SK-N-DZ (cell line): ENCODE data around the gene SPOCK1.

Experiments used
- DNase-seq: peaks from one replicate; pipeline ENCODE4 v3.0.0-alpha.2; 2015; ENCODE audit warnings: low spot score

Gene SPOCK1

DNA sequence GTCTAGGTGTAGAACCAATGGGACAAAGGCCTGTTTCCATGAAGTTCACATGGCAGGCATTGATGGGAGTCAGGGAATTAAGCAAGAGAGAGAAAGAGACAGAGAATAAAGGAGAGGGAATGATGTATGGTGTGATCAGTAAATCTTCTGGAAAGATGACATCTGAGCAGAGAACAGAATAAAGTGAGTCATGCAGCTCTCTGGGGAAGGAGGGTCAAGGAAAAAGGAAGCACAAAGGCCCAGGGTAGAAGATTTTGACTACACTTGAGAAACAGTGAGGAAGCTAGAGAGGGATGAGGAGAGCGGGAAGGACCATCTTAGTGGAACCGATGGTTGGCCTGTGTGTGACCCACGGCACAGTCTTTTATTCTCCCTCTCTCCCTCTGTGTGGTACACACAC, 425.9 kb downstream of the SPOCK1 start:
- no peak for DNase-seq

GRCh38 chr5:137072361-137073115, 426.6 kb downstream of the SPOCK1 start:
- no peak for DNase-seq

GRCh38 chr5:137071931-137072330, 427.2 kb downstream of the SPOCK1 start:
- no peak for DNase-seq

DNA sequence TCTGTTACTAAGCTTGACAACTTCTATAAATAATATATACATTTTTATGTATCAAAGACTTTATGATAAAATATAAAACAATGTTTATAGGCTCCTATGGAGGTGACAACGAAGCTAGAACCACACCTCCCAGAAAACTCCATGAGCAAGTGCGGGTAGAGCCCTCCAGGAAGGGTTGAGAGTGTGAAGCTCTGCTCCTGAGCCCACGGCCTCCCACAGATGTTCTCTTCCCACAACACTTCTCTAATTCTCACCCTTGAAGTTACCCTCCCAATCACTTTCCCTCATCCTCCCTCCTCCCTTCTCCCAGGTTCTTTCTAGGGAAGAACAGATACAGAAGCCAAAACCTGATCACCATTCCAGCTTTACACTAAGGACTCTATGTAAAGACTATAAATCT, 427.6 kb downstream of the SPOCK1 start:
- no peak for DNase-seq

DNA sequence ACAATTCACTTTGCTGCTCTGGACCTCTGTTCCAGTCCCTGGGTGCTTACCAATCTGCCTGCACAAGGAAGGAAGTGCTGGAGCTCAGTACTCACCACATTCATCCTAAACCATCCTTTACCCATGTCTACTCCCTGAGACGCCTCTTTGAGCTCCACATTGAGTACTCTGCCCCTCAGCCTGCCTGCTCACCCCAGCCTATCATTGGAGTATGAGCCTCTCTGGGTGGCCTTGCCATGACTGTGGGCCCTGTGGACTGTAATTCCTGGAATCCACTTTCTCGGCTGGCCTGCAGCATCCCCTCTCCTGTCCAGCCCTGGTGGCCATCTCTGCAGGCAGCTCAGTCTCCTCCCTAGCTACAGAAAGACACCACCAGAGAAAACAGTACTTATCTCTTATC, 428.6 kb downstream of the SPOCK1 start:
- DNase-seq: no peak

DNA sequence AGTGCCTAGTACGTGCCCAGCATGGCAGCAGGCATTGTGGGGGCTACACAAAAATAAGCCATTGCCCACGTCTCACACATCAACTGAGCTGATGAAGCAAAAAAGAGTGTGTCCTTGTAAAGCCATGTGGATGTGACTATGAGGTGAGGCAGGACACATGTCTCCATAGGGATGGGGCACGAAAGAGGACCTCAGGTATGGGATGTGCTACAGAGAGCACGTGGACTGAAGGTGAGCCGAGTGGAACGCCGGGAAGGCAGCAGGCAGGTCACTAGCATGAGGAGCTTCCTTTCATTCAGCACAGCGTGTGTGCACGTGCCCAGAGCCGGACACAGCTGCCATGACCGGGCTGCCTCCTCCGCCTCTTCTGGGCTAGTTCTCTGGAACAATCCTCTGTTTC, 429.8 kb downstream of the SPOCK1 start:
- DNase-seq: no peak

GRCh38 chr5:137061382-137061781, 437.7 kb downstream of the SPOCK1 start:
- no peak for DNase-seq

- DNase-seq: no peak
These were observed 441.0 kb downstream of the SPOCK1 start for GRCh38 chr5:137058089-137058488.

- no peak for DNase-seq
These were observed 442.4 kb downstream of the SPOCK1 start for GRCh38 chr5:137056676-137057075.

GRCh38 chr5:137055271-137055872, 443.8 kb downstream of the SPOCK1 start:
- DNase-seq: no peak

GRCh38 chr5:137054792-137055191, 444.3 kb downstream of the SPOCK1 start:
- DNase-seq: no peak

DNA sequence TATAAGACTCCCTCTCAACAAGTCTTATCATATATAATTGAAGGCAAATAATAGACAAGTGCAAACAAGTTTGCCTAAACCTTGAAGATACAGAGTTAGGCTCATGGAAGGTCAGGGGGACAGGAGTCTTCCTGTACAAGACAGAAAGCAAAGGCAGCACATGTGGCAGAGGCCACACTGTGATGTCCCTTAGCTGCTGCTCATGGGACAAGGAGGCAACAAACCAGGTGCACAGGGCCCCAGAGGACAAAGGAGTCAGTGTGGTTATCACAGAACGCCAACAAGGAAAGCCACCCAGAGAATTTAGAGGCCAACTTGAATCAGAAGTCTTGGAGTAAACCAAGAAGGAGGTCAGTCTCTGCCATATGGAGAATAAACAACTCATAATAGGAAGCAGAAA, 444.8 kb downstream of the SPOCK1 start:
- no peak for DNase-seq

DNA sequence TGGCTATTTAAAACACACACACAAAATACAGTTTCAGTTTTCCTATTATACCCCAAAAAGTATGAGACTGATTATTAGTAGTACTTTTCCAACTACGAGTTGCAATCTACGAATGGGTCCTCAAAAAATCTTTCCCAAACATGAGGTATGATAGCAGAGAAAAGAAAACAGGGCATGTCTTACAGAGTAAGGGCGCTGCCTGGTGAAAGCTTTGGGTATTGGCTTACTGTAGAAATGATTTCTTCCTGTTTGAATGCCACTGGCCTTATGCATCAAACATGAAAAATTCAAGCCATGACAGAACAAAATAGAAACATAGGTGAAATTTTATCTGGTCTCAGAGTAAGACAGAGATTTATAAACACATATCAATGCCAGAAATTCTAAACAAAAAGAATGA, 448.0 kb downstream of the SPOCK1 start:
- no peak for DNase-seq

DNA sequence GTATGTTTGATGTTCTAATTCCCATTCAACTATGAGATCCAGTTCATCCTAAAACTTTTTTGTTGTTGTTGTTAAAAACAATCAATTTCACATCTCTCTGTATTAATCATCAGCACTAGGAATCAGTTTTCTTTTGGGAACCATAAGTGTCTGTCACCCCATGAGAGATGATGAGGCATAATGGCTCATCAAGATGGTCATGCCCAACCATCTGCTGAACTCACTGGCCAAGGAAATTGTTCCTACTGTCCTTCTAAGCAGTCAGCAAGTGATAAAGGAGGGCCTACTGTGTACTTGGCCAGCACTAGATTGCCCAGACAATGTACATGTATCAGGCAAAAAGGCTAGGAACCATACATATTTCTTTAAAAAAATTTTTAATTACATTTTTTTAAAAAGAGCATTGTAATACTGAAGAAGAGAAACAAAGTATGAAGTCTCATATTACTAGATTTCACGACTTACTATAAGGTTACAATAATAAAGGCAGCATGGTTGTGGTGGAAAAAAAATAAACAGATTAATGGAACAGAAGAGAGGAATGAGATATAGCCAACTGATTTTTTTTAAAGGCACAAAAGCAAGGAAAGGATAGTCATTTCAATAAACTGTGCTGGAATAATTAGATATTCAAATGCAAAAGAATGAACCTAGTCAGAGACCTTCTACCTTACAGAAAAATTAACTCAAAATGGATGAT, 458.3 kb downstream of the SPOCK1 start:
- DNase-seq: no peak

GRCh38 chr5:137040024-137040423, 459.1 kb downstream of the SPOCK1 start:
- no peak for DNase-seq

- DNase-seq: no peak
These were observed 461.3 kb downstream of the SPOCK1 start for GRCh38 chr5:137037848-137038247.

DNA sequence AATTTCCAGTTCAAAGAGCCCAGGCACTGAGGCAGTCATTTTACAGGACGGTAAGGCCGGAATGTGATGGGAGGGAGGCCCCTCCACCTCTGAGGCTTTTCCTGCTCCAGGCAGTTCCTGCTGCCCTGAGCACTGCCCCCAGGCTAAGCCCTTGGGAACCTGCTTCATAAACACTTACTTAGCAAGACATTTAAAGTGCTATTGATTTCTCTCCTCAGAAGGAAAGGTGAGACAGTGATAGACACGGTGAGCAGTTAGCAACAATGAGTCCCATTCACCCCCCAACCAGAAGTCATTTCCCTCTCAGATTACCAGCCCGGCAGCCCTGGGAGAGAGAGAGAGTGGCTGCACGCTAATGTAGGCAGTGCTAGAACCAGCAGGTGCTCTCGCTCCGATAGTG, 462.5 kb downstream of the SPOCK1 start:
- DNase-seq: no peak

DNA sequence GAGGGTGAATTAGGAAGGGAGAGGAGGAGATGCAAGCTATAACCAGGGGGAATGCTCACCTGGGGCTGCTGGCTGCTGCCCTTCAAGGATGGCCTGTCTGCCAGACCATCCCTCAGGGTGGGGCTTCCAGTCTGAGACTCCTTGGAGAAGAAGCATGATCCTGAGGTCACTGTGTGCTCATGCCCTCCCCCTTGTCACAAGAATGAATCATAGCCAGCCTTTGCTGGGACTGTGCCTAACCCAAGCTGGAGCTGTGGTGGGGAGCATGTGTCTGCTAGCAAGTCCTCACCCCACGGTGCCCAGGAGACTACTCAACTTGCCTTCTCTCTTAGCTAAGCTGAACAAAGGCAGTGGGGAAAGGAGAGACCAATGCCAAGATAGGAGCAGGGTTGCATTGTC, 463.6 kb downstream of the SPOCK1 start:
- no peak for DNase-seq

DNA sequence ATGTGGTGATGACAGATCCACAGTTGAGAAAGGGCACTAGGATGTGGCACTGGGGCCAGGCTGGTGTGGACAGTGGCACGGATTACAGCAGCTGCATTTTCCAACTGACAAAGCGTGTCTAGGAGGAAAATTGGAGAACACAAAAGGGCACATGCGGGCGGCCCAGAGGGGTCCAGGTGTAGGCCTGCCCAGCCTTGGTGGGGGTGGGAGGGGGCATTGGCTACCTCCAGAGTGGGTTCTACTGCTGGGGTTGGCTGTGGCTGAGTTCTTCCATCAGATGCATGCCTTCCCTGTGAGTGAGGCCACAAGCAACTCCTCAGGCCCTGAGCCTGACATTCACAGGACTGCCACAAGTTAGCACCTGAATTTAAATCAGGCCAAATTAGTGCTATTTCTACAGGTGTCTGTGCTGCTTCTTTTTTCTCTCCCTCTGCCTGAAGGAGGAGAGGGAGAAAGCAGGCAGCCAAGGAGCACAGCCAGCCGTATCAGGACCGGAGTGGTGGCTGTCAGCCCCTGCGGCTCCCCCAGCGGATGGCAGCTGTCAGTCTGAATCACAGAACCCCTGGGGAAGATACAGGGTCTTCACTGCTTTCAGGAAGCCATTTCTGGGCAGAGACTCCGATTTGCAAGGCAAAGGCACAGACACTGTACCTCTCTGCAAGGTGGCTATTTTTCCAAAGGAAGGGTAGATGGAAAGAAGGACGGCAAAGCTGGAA, 464.2 kb downstream of the SPOCK1 start:
- DNase-seq: no peak

DNA sequence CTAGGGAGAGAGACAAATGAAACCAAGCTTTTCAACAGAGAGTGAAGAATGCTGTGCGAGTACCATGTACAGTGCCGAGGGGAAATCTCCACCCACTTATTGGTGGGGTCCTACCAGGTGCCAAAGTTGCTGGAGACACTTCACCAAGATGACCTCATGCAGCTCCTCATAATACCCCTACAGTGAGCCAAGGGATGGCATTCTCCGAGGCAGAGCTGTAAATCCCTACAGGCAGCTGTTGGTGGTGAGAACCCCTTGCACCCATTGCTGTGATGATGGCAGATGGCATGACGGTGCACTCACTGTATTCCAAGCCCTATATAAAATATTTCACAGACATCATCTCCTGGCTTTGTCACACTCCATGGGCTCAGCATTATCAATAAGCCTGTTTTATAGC, 464.9 kb downstream of the SPOCK1 start:
- no peak for DNase-seq

DNA sequence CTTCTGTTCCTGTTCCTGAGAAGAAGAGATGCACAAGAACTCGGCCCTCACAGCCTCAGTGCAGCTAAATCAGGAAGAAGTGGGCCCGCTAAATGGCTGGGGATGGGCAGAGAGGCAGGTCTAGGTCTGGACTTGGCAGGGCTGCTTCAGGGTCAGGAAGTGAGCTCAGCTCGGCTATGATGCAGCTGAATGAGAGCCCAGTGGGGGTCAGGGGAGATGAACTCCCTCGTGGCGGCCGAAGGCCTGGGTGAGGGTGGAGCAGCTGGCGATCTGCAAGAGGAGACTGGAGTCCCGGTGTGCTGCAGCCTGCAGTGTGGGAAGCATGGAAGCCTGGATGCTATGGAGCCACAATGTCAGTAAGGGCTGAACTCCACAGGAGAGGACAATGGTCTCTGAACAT, 466.2 kb downstream of the SPOCK1 start:
- DNase-seq: no peak

DNA sequence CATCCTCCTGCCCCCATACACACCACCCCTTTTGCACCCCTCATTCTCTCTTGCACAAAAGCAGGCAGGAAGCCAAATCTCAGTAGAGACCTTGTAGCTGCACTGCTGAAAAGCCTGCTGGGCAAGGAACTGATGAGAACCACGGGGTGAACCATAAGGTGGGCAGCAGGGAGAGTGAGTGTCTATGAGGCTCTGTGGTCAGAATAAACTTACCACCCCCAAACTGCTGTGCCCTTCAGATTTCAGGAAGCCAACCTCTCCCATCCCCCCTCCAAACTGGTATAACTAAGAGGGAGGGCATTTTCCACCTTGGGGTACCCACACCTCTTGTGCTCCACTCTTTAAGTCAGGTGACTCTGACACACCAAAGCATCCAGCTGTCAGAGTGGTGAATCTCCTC, 471.4 kb downstream of the SPOCK1 start:
- DNase-seq: no peak
